Measurements from ENCODE around the gene TRIM60. TPM values are rescaled to one million over a fixed set of nuclear protein-coding genes. Genes with fewer than 3 reads are reported as not detected.

The TRIM60 gene
- total and polyA plus RNA-seq, 2 of the 4 experiments (the other 2 are of a cell fraction): not detected

GRCh38 chr4:165058666-165059065 is 26.9 kb downstream of the TRIM60 start:
- TF ChIP-seq CTCF (conservative IDR thresholded peaks at IDR 0.05; ENCODE audit: low read depth, low read length): no peak
- TF ChIP-seq RAD21 (IDR thresholded peaks at IDR 0.05; ENCODE audit: low read length): no peak
- no peak for TF ChIP-seq USF2 (IDR thresholded peaks at IDR 0.05; ENCODE audit: low read depth, low read length)
- TF ChIP-seq CEBPB (IDR thresholded peaks at IDR 0.05; ENCODE audit: low read depth, low read length): no peak
- no peak for TF ChIP-seq SMC3 (IDR thresholded peaks at IDR 0.05; ENCODE audit: low read depth, low read length)
- Histone ChIP-seq H4K5ac (ENCODE audit: low read depth, low read length) (no peak overlapping the region), H2BK120ac (ENCODE audit: low read depth, low read length) (no peak overlapping the region), H2AK5ac (ENCODE audit: low read depth, low read length) (no peak overlapping the region), H3K9ac (ENCODE audit: low read depth, low read length) (no peak overlapping the region), H3K56ac (ENCODE audit: extremely low read depth, insufficient read depth, low read length) (no peak overlapping the region), H2AK9ac (replicated peaks; ENCODE audit: low read depth, low read length, poor library complexity) (no peak overlapping the region), H3K4me2 (ENCODE audit: low read depth, low read length) (no peak overlapping the region), H4K91ac (ENCODE audit: insufficient read depth, low read depth, low read length) (no peak overlapping the region), H3K4me3 (ENCODE audit: insufficient read depth, low read depth, low read length) (no peak overlapping the region), H3K79me1 (ENCODE audit: low read depth in 1 of 2, low read length in 2 of 2) (no peaks in the 10 kb centered on the region), H3K18ac (ENCODE audit: low read depth, low read length) (no peak overlapping the region), H3K4me1 (ENCODE audit: control insufficient read depth, insufficient read depth, low read length) (no peaks in the 10 kb centered on the region), H3K9me3 (ENCODE audit: control insufficient read depth, insufficient read depth, low read length) (no peaks in the 10 kb centered on the region), H2BK15ac (ENCODE audit: low read depth, low read length) (no peak overlapping the region), H3K23ac (ENCODE audit: low read depth, low read length) (no peak overlapping the region), H3K9me1 (ENCODE audit: insufficient read depth, low read length) (no peaks in the 10 kb centered on the region), H2BK5ac (ENCODE audit: low read depth, low read length, poor library complexity, severe bottlenecking) (no peak overlapping the region), H2AFZ (replicated peaks; ENCODE audit: low read length, poor library complexity) (no peak overlapping the region), H3K14ac (replicated peaks; ENCODE audit: low read depth, low read length) (no peak overlapping the region), H3K27me3 (ENCODE audit: control insufficient read depth, insufficient read depth, low read length) (no peaks in the 10 kb centered on the region; the same call in 1 of the 2 replicates), H3K36me3 (ENCODE audit: control insufficient read depth, insufficient read depth, low read length) (no peaks in the 10 kb centered on the region), H3K4ac (ENCODE audit: low read depth, low read length) (no peak overlapping the region), H4K8ac (ENCODE audit: low read depth in 2 of 2, low read length in 2 of 2) (no peak overlapping the region), H3K27ac (ENCODE audit: insufficient read depth, low read length) (no peak overlapping the region), H2BK20ac (ENCODE audit: low read depth, low read length) (no peak overlapping the region), H4K20me1 (ENCODE audit: insufficient read depth, low read length) (no peaks in the 10 kb centered on the region)
- intact Hi-C loops (cut with micrococcal nuclease): no loop called here
- 20% methylated on average over 1 of the region's 2 CpGs; no CpG with 5 or more reads in 1 of the 2 experiments for WGBS, 2 experiments (ENCODE audit: extremely low coverage in 2 of 2, insufficient read length in 1 of 2)
- in situ Hi-C loops (cut with MboI; ENCODE audit: low sequenced_read_pairs): no loop called here
- CTCF ChIA-PET: interaction anchor here (0.8 kb wide), 1 partner anchor 95 kb away, joined by 3 read pairs; no protein-coding TSS in a partner anchor
- no TSS peak for BruUV-seq (replicated peaks)
- DNase-seq: no peak
- dilution Hi-C loops (cut with HindIII; ENCODE audit: low sequenced_read_pairs, unreplicated experiment): no loop called here
- POLR2A ChIA-PET (ENCODE audit: unreplicated experiment): no interaction called here
- ATAC-seq (ENCODE audit: low read depth): no peak
